PC-3 (cell line): Measurements from ENCODE around the gene KCNK3. TPM values are rescaled to one million over a fixed set of nuclear protein-coding genes. Genes with fewer than 3 reads are reported as not detected.

Experiments used
- ATAC-seq: fragments of 200-7000 bp; cut with Tn5 transposase; 2 replicates; pipeline ENCODE4 v1.9.1; 2020; ENCODE audit warnings: mild to moderate bottlenecking, moderate library complexity
- BruUV-seq: library from RNA; stranded (reverse); fragments of 400-500 nt; replicated peaks from 2 replicates; lab custom pipeline; 2021; lab: Mats Ljungman, UMichigan
- CTCF ChIA-PET: fragments of 300-600 bp; sonication (Branson Sonifier 250); formaldehyde crosslinking; loops from one replicate; lab custom pipeline; 2022; ENCODE audit warnings: antibody characterized with exemption; lab: Charles Lee
- POLR2A ChIA-PET: fragments of 300-600 bp; sonication (Branson Sonifier 250); formaldehyde crosslinking; loops from one replicate; lab custom pipeline; 2022; ENCODE audit warnings: antibody characterized with exemption; ENCODE audit not compliant: unreplicated experiment; lab: Charles Lee
- DNase-seq: peaks from one replicate; pipeline ENCODE4 v3.0.0-alpha.2; 2015
- H2AFZ ChIP-seq: fragments of 300-600 bp; sonication (generic); 2 replicates; pipeline ENCODE4 v1.6.0; 2016; ENCODE audit warnings: antibody characterized with exemption, low read length
- H3F3A ChIP-seq: fragments of 300-600 bp; sonication (generic); one replicate; pipeline ENCODE4 v1.6.0; 2017; ENCODE audit warnings: antibody characterized with exemption, low read length, control low read depth, mild to moderate bottlenecking; ENCODE audit not compliant: unreplicated experiment
- H3K27ac ChIP-seq: fragments of 300-600 bp; sonication (generic); 2 replicates; pipeline ENCODE4 v1.5.1; 2016; ENCODE audit warnings: mild to moderate bottlenecking, low read length
- H3K27me3 ChIP-seq: fragments of 300-600 bp; sonication (generic); 2 replicates; pipeline ENCODE4 v1.6.1; 2016; ENCODE audit warnings: low read length, mixed read lengths
- H3K36me3 ChIP-seq: fragments of 300-600 bp; sonication (generic); 2 replicates; pipeline ENCODE4 v1.6.1; 2016; ENCODE audit warnings: low read depth, mixed run types, low read length, mixed read lengths
- H3K4me1 ChIP-seq: fragments of 300-600 bp; sonication (generic); 2 replicates; pipeline ENCODE4 v1.5.1; 2016; ENCODE audit warnings: low read length; ENCODE audit not compliant: insufficient read depth
- H3K4me2 ChIP-seq: fragments of 300-600 bp; sonication (generic); 2 replicates; pipeline ENCODE4 v1.6.0; 2016; ENCODE audit warnings: low read length
- H3K4me3 ChIP-seq: fragments of 300-600 bp; sonication (generic); 2 replicates; pipeline ENCODE4 v1.5.1; 2016; ENCODE audit warnings: mild to moderate bottlenecking, low read length, mixed read lengths
- H3K79me2 ChIP-seq: fragments of 300-600 bp; sonication (generic); 2 replicates; pipeline ENCODE4 v1.6.1; 2017; ENCODE audit warnings: low read length, mixed read lengths
- H3K9ac ChIP-seq: fragments of 300-600 bp; sonication (generic); 2 replicates; pipeline ENCODE4 v1.6.0; 2016; ENCODE audit warnings: mild to moderate bottlenecking, low read length
- H3K9me2 ChIP-seq: fragments of 300-600 bp; sonication (generic); replicated peaks from 2 replicates; pipeline ENCODE4 v1.6.1; 2016; ENCODE audit warnings: mixed run types, low read length, mixed read lengths
- H3K9me3 ChIP-seq: fragments of 300-600 bp; sonication (generic); 2 replicates; pipeline ENCODE4 v1.6.1; 2016; ENCODE audit warnings: low read length, mixed read lengths
- H4K20me1 ChIP-seq: fragments of 300-600 bp; sonication (generic); 2 replicates; pipeline ENCODE4 v1.6.1; 2016; ENCODE audit warnings: low read length, mixed read lengths
- CTCF ChIP-seq: fragments of 300-600 bp; sonication (generic); conservative IDR thresholded peaks from 2 replicates; pipeline ENCODE4 v1.5.1; 2017; ENCODE audit warnings: antibody characterized with exemption, low read depth, mild to moderate bottlenecking, low read length
- EZH2 ChIP-seq: fragments of 300-600 bp; sonication (generic); IDR thresholded peaks from one replicate; pipeline ENCODE4 v1.6.1; 2017; ENCODE audit warnings: antibody characterized with exemption, mild to moderate bottlenecking, low read length; ENCODE audit not compliant: unreplicated experiment
- EZH2phosphoT487 ChIP-seq: fragments of 300-600 bp; sonication (generic); IDR thresholded peaks from 2 replicates; pipeline ENCODE4 v1.6.1; 2018; ENCODE audit warnings: mild to moderate bottlenecking, antibody characterized with exemption, low read length, borderline replicate concordance
- intact Hi-C: fragments of 100-400 bp; cut with micrococcal nuclease; formaldehyde crosslinking; loops from 2 replicates; pipeline ENCODE4 v1.9.0; 2023
- total RNA-seq: library from RNA; depleted of rRNA; stranded (reverse); fragments of >200 nt; gene quantifications from 2 replicates; pipeline ENCODE4 v1.2.3, GENCODE V29; 2014

KCNK3 gene
- total RNA-seq, 1 experiment from 2014 or later, result 0.04 TPM

- ATAC-seq (no peak), DNase-seq (no peak)
- Histone ChIP-seq H3K4me3 (no peak overlapping the region), H3K36me3 (no peaks in the 10 kb centered on the region), H3K9me2 (no peaks in the 10 kb centered on the region; the same call in 1 of the 2 replicates), H3K4me1 (peaks cover 15% of the 10 kb centered on the region), H3K4me2 (no peak overlapping the region), H3K79me2 (no peaks in the 10 kb centered on the region), H3F3A (no peaks in the 10 kb centered on the region), H3K27me3 (peaks cover 30% of the 10 kb centered on the region; the same call in 1 of the 2 replicates), H4K20me1 (no peaks in the 10 kb centered on the region), H3K27ac (no peak overlapping the region), H3K9ac (no peak overlapping the region), H2AFZ (no peak overlapping the region), H3K9me3 (no peaks in the 10 kb centered on the region)
- ChIA-PET POLR2A (no interaction called here), CTCF (no interaction called here)
- TF ChIP-seq EZH2phosphoT487 (no peak), EZH2 (no peak), CTCF (no peak)
- intact Hi-C loops, result no loop called here
- BruUV-seq, result no TSS peak
Measured at GRCh38 chr2:26675651-26676255, 16.8 kb upstream of the KCNK3 start.

GRCh38 chr2:26678035-26678434, 14.5 kb upstream of the KCNK3 start:
- DNase-seq (peak; percentile 37), ATAC-seq (no peak)
- no peak overlapping the region for H2AFZ ChIP-seq
- BruUV-seq, result no TSS peak
- H3K27ac ChIP-seq, result no peak overlapping the region
- ChIA-PET CTCF (no interaction called here), POLR2A (no interaction called here)
- intact Hi-C loops, result no loop called here
- no peak overlapping the region for H3K9ac ChIP-seq
- 0 out of 2 replicates have a peak, but pooled peaks cover 2% of the 10 kb centered on the region for H3K4me1 ChIP-seq
- no peaks in the 10 kb centered on the region; the same call in 1 of the 2 replicates for H3K9me2 ChIP-seq
- H3K4me3 ChIP-seq, result no peak overlapping the region
- H3K36me3 ChIP-seq, result no peaks in the 10 kb centered on the region
- no peaks in the 10 kb centered on the region for H3K79me2 ChIP-seq
- H3F3A ChIP-seq, result no peaks in the 10 kb centered on the region
- TF ChIP-seq EZH2phosphoT487, result no peak
- no peak for TF ChIP-seq CTCF
- TF ChIP-seq EZH2, result no peak
- H3K4me2 ChIP-seq, result no peak overlapping the region
- no peaks in the 10 kb centered on the region for H3K9me3 ChIP-seq
- H4K20me1 ChIP-seq, result no peaks in the 10 kb centered on the region
- H3K27me3 ChIP-seq, result peaks cover 21% of the 10 kb centered on the region; the same call in 1 of the 2 replicates

GRCh38 chr2:26679867-26680266, 12.7 kb upstream of the KCNK3 start:
- no peaks in the 10 kb centered on the region for H3K36me3 ChIP-seq
- intact Hi-C loops, result no loop called here
- H3K4me2 ChIP-seq, result no peak overlapping the region
- peaks cover 18% of the 10 kb centered on the region; the same call in 1 of the 2 replicates for H3K27me3 ChIP-seq
- no peaks in the 10 kb centered on the region for H3F3A ChIP-seq
- no peak for DNase-seq
- POLR2A ChIA-PET, result no interaction called here
- no peaks in the 10 kb centered on the region for H3K79me2 ChIP-seq
- no peaks in the 10 kb centered on the region for H3K9me3 ChIP-seq
- no peak overlapping the region for H2AFZ ChIP-seq
- H3K4me1 ChIP-seq, result 0 out of 2 replicates have a peak, but pooled peaks cover 2% of the 10 kb centered on the region
- H3K27ac ChIP-seq, result no peak overlapping the region
- TF ChIP-seq CTCF (no peak), EZH2 (no peak), EZH2phosphoT487 (no peak)
- no peaks in the 10 kb centered on the region; the same call in 1 of the 2 replicates for H3K9me2 ChIP-seq
- H4K20me1 ChIP-seq, result no peaks in the 10 kb centered on the region
- CTCF ChIA-PET, result no interaction called here
- BruUV-seq, result no TSS peak
- H3K9ac ChIP-seq, result no peak overlapping the region
- H3K4me3 ChIP-seq, result no peak overlapping the region
- no peak for ATAC-seq
